H1 (cell line): ENCODE measurements around the gene MAN1C1. TPM values are rescaled to one million over a fixed set of nuclear protein-coding genes. Genes with fewer than 3 reads are reported as not detected.

Experiments
- CTCF ChIA-PET: fragments of 300-600 bp; sonication (Branson Sonifier 250); formaldehyde crosslinking; loops from one replicate; lab custom pipeline; 2021; ENCODE audit not compliant: partially characterized antibody; lab: Charles Lee
- POLR2A ChIA-PET: fragments of 300-600 bp; sonication (Branson Sonifier 250); formaldehyde crosslinking; loops from one replicate; lab custom pipeline; 2021; ENCODE audit warnings: inconsistent platforms; ENCODE audit not compliant: partially characterized antibody; lab: Charles Lee
- DNase-seq, 2 experiments: peaks; one replicate each; pipeline versions ENCODE4 v3.0.0 to v3.0.0-alpha.2; 2010 to 2022; ENCODE audit warnings: low spot score in 2 of 2, low read depth in 1 of 2, mixed read lengths in 1 of 2
- FAIRE-seq: peaks from 2 replicates; lab custom pipeline; 2011; peaks lifted over from hg19 to GRCh38; lab: Jason Lieb, UNC
- H2AFZ ChIP-seq: 2 replicates; pipeline ENCODE4 v1.8.1; 2012; ENCODE audit warnings: low read length, inconsistent platforms
- H2AK5ac ChIP-seq: 2 replicates; pipeline ENCODE4 v1.6.1; 2013; ENCODE audit warnings: low read depth, low read length
- H2BK120ac ChIP-seq: replicated peaks from 2 replicates; pipeline ENCODE3; 2013; ENCODE audit warnings: low read depth, low read length, inconsistent platforms
- H2BK12ac ChIP-seq: 2 replicates; pipeline ENCODE4 v1.6.1; 2013; ENCODE audit warnings: low read depth, low read length
- H2BK15ac ChIP-seq: 2 replicates; pipeline ENCODE4 v1.6.1; 2013; ENCODE audit warnings: low read length
- H2BK20ac ChIP-seq: 2 replicates; pipeline ENCODE4 v1.6.1; 2013; ENCODE audit warnings: low read length
- H2BK5ac ChIP-seq: 2 replicates; pipeline ENCODE4 v1.6.1; 2013; ENCODE audit warnings: low read depth, low read length
- H3K14ac ChIP-seq: 2 replicates; pipeline ENCODE4 v1.6.1; 2013; ENCODE audit warnings: inconsistent platforms; ENCODE audit not compliant: insufficient read length
- H3K18ac ChIP-seq: 2 replicates; pipeline ENCODE4 v1.6.1; 2013; ENCODE audit warnings: low read length; ENCODE audit errors: extremely low read depth
- H3K23ac ChIP-seq: 2 replicates; pipeline ENCODE4 v1.6.1; 2013; ENCODE audit warnings: inconsistent platforms; ENCODE audit not compliant: insufficient read length
- H3K23me2 ChIP-seq: 2 replicates; pipeline ENCODE4 v1.6.1; 2013; ENCODE audit warnings: low read depth, low read length
- H3K27ac ChIP-seq: 2 replicates; pipeline ENCODE4 v1.6.1; 2011; ENCODE audit warnings: low read depth, low read length, inconsistent platforms
- H3K27me3 ChIP-seq, 4 experiments: replicated peaks in 1 of 4; 1 replicate in 1 of 4; 2 replicates in 3 of 4; pipeline versions ENCODE4 v1.6.1 to v1.8.1; 2011 to 2013; ENCODE audit warnings: low read length in 3 of 4, mild to moderate bottlenecking in 3 of 4, inconsistent platforms in 2 of 4, mixed read lengths in 2 of 4, moderate library complexity in 1 of 4; ENCODE audit not compliant: control insufficient read depth in 3 of 4, insufficient read depth in 3 of 4; ENCODE audit errors: extremely low read depth in 1 of 4
- H3K36me3 ChIP-seq, 4 experiments: 2 replicates each; pipeline versions ENCODE4 v1.6.1 to v1.8.1; 2011 to 2013; ENCODE audit warnings: mild to moderate bottlenecking in 4 of 4, low read length in 3 of 4, moderate library complexity in 2 of 4, control low read depth in 1 of 4, inconsistent platforms in 1 of 4; ENCODE audit not compliant: insufficient read depth in 4 of 4, control insufficient read depth in 2 of 4
- H3K4ac ChIP-seq: replicated peaks from 2 replicates; pipeline ENCODE3; 2013; ENCODE audit warnings: low read length, low read depth, mixed read lengths, inconsistent platforms; ENCODE audit not compliant: insufficient read length
- H3K4me1 ChIP-seq, 4 experiments: replicated peaks in 1 of 4; 1 replicate in 1 of 4; 2 replicates in 3 of 4; pipeline versions ENCODE4 v1.6.1 to v1.8.1; 2011 to 2013; ENCODE audit warnings: low read length in 3 of 4, inconsistent platforms in 2 of 4, mixed read lengths in 1 of 4; ENCODE audit not compliant: insufficient read depth in 4 of 4, control insufficient read depth in 3 of 4
- H3K4me2 ChIP-seq, 2 experiments: 2 replicates each; pipeline versions ENCODE4 v1.6.1 to v1.8.1; 2011 to 2013; ENCODE audit warnings: low read depth in 2 of 2, low read length in 2 of 2, control low read depth in 1 of 2, inconsistent platforms in 1 of 2, mild to moderate bottlenecking in 1 of 2; ENCODE audit not compliant: insufficient read depth in 1 of 2
- H3K4me3 ChIP-seq, 4 experiments: fragments of 200-600, 300-600 bp in 1 of 4; sonication (generic), shearing (Covaris generic), sonication (Bioruptor Twin) in 1 of 4; 2 replicates each; pipeline versions ENCODE4 v1.5.1 to v1.8.1; 2011 to 2016; ENCODE audit warnings: low read length in 4 of 4, low read depth in 3 of 4, control low read depth in 2 of 4, inconsistent platforms in 2 of 4, mild to moderate bottlenecking in 2 of 4, mixed read lengths in 1 of 4, moderate library complexity in 1 of 4; ENCODE audit not compliant: insufficient read depth in 2 of 4; ENCODE audit errors: extremely low read depth in 1 of 4
- H3K56ac ChIP-seq: replicated peaks from 2 replicates; pipeline ENCODE3; 2013; ENCODE audit warnings: low read depth, mild to moderate bottlenecking, mixed read lengths, low read length, inconsistent platforms; ENCODE audit not compliant: insufficient read length
- H3K79me1 ChIP-seq: 2 replicates; pipeline ENCODE4 v1.6.1; 2013; ENCODE audit warnings: low read depth, low read length, control low read depth
- H3K79me2 ChIP-seq, 2 experiments: 2 replicates each; pipeline versions ENCODE4 v1.6.1 to v1.8.1; 2012 to 2013; ENCODE audit warnings: low read length in 2 of 2, mild to moderate bottlenecking in 2 of 2, inconsistent platforms in 1 of 2; ENCODE audit not compliant: insufficient read depth in 2 of 2, control insufficient read depth in 1 of 2
- H3K9ac ChIP-seq, 4 experiments: replicated peaks in 1 of 4; 1 replicate in 1 of 4; 2 replicates in 3 of 4; pipeline versions ENCODE4 v1.6.1 to v1.8.1; 2011 to 2013; ENCODE audit warnings: low read depth in 3 of 4, low read length in 3 of 4, control low read depth in 2 of 4, mild to moderate bottlenecking in 2 of 4, moderate library complexity in 2 of 4, inconsistent platforms in 1 of 4; ENCODE audit errors: extremely low read depth in 1 of 4
- H3K9me3 ChIP-seq, 2 experiments: 2 replicates each; pipeline versions ENCODE4 v1.6.1 to v1.8.1; 2012 to 2013; ENCODE audit warnings: mild to moderate bottlenecking in 2 of 2, moderate library complexity in 2 of 2, control low read depth in 1 of 2, inconsistent platforms in 1 of 2, low read depth in 1 of 2, low read length in 1 of 2, mixed read lengths in 1 of 2; ENCODE audit not compliant: insufficient read depth in 2 of 2
- H4K20me1 ChIP-seq, 2 experiments: replicated peaks in 1 of 2; 2 replicates each; pipeline versions ENCODE3 to v1.8.1; 2011 to 2013; ENCODE audit warnings: inconsistent platforms in 2 of 2, low read length in 2 of 2, mild to moderate bottlenecking in 1 of 2; ENCODE audit not compliant: insufficient read depth in 2 of 2, control insufficient read depth in 1 of 2
- H4K5ac ChIP-seq: 2 replicates; pipeline ENCODE4 v1.6.1; 2013; ENCODE audit warnings: low read length, low read depth, mixed read lengths, inconsistent platforms; ENCODE audit not compliant: insufficient read length
- H4K8ac ChIP-seq: 2 replicates; pipeline ENCODE4 v1.8.0; 2013; ENCODE audit warnings: mild to moderate bottlenecking, moderate library complexity, low read length, inconsistent platforms; ENCODE audit not compliant: insufficient read depth; ENCODE audit errors: extremely low read depth
- H4K91ac ChIP-seq: replicated peaks from 2 replicates; pipeline ENCODE3; 2013; ENCODE audit warnings: low read length, mixed read lengths, inconsistent platforms; ENCODE audit not compliant: insufficient read length
- BACH1 ChIP-seq: IDR thresholded peaks from 2 replicates; pipeline ENCODE4 v1.6.1; 2012; ENCODE audit warnings: low read length, improper control_type of control experiment
- CBX5 ChIP-seq: fragments of 300-800, 300-1000 bp; sonication (generic); IDR thresholded peaks from 2 replicates; pipeline ENCODE4 v1.7.1; 2016; ENCODE audit warnings: antibody characterized with exemption, low read length, low read depth
- EZH2 ChIP-seq: fragments of 200-600 bp; sonication (generic); IDR thresholded peaks from 2 replicates; pipeline ENCODE4 v1.7.1; 2012; ENCODE audit warnings: low read depth, mild to moderate bottlenecking, moderate library complexity, low read length, inconsistent platforms; ENCODE audit not compliant: severe bottlenecking
- FOSL1 ChIP-seq: IDR thresholded peaks from 2 replicates; pipeline ENCODE4 v1.6.1; 2011; ENCODE audit warnings: mild to moderate bottlenecking, low read depth, low read length, moderate library complexity; ENCODE audit not compliant: insufficient read depth
- KDM4A ChIP-seq: IDR thresholded peaks from one replicate; pipeline ENCODE4 v1.7.1; 2012; ENCODE audit warnings: low read depth, mild to moderate bottlenecking, moderate library complexity, low read length, inconsistent platforms; ENCODE audit not compliant: severe bottlenecking
- MAFK ChIP-seq: IDR thresholded peaks from 2 replicates; pipeline ENCODE4 v1.6.1; 2012; ENCODE audit warnings: low read depth, mild to moderate bottlenecking, improper control_type of control experiment, low read length
- POLR2AphosphoS5 ChIP-seq: IDR thresholded peaks from 2 replicates; pipeline ENCODE4 v1.6.1; 2011; ENCODE audit warnings: low read depth, low read length
- TEAD4 ChIP-seq: IDR thresholded peaks from 2 replicates; pipeline ENCODE4 v1.6.1; 2012; ENCODE audit warnings: low read depth, low read length, inconsistent platforms, mixed read lengths
- YY1 ChIP-seq: IDR thresholded peaks from 2 replicates; pipeline ENCODE4 v1.6.1; 2011; ENCODE audit warnings: low read depth, mild to moderate bottlenecking, low read length
- WGBS, 2 experiments: shearing (Covaris generic) in 1 of 2; methylation state at CpG; one replicate each; pipeline versions ENCODE4 v1.1.6 to v1.1.7; 2013 to 2015; ENCODE audit warnings: low lambda C conversion rate in 2 of 2, mixed read lengths in 2 of 2, inconsistent platforms in 1 of 2, low coverage in 1 of 2, missing lambda C conversion rate in 1 of 2; ENCODE audit not compliant: insufficient replicate concordance in 2 of 2, insufficient coverage in 1 of 2, insufficient read length in 1 of 2; ENCODE audit errors: extremely low coverage in 1 of 2, missing lambda C conversion rate in 1 of 2; 5-methylcytosine and 5-hydroxymethylcytosine counted together
- polyA plus RNA-seq, 7 experiments: library from polyadenylated mRNA; depleted of rRNA in 3 of 7; stranded (reverse) in 5 of 7; unstranded in 2 of 7; fragments of >200 nt in 5 of 7; fragments of 200-250 nt in 2 of 7; gene quantifications; 1 replicate in 5 of 7; 2 replicates in 1 of 7; 4 replicates in 1 of 7; pipeline versions ENCODE4 v1.2.1 to v1.2.3, GENCODE V29; 2011 to 2013; ENCODE audit warnings: missing spikeins in 2 of 7, mixed read lengths in 2 of 7
- total RNA-seq: library from RNA; stranded (reverse); fragmentation: NEBNext Ultra II Directional; extraction: Animal tissue kit (Norgen Biotek cat#: 25700); gene quantifications from 2 replicates; pipeline ENCODE4 v1.2.1, GENCODE V29; 2021
- TF ChIP-seq, protein P1 (sequence below): IDR thresholded peaks from 2 replicates; pipeline ENCODE4 v1.6.1; 2012; ENCODE audit warnings: inconsistent platforms
- TF ChIP-seq, protein P2 (sequence below): IDR thresholded peaks from 2 replicates; pipeline ENCODE4 v1.6.1; 2012; ENCODE audit warnings: low read length, inconsistent platforms

Gene MAN1C1
- total and polyA plus RNA-seq, 2 of the 8 experiments (the other 6 are each of a cell fraction or from before 2014, with no cell fraction given): 7.8 to 15.2 TPM

DNA sequence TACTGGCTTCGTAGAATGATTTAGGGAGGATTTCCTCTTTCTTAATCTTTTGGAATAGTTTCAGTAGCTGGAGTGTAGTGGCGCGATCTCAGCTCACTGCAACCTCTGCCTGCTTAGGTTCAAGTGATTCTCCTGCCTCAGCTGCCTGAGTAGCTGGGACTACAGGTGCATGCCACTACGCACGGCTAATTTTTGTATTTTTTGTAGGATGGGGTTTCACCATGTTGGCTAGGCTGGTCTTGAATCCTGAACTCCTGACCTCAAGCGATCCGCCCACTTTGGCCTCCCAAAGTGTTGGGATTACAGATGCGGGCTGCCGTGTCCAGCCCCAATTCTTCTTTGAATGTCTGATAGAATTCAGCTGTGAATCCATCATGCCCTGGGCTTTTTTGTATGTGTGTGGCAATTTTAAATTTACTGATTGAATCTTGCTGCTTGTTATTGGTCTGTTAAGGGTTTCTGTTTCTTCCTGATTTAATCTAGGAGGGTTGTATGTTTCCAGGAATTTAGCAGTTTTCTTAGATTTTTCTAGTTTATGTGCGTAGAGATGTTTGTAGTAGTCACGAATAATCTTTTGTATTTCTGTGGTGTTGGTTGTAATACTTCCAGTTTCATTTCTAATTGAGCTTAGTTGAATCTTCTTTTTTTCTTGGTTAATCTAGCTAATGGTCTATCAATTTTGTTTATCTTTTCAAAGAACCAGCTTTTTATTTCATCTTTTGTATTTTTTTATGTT lies 15.3 kb downstream of the MAN1C1 start:
- Histone ChIP-seq H2BK5ac (no peak overlapping the region), H3K18ac (no peak overlapping the region), H2BK15ac (no peak overlapping the region), H3K9me3 (peaks cover 3% of the 10 kb centered on the region in 2 experiments; a peak in 1 of 4 replicates), H3K27ac (no peak overlapping the region), H3K56ac (no peak overlapping the region), H2AFZ (no peak overlapping the region), H2BK12ac (no peak overlapping the region), H3K79me2 (no peaks in the 10 kb centered on the region), H2BK20ac (no peak overlapping the region), H2AK5ac (no peak overlapping the region), H3K79me1 (no peaks in the 10 kb centered on the region), H3K4me1 (no peaks in the 10 kb centered on the region), H3K14ac (no peak overlapping the region), H3K4me3 (no peak overlapping the region), H4K8ac (no peak overlapping the region), H3K4me2 (no peak overlapping the region), H3K27me3 (no peaks in the 10 kb centered on the region), H3K36me3 (no peaks in the 10 kb centered on the region), H3K23me2 (no peaks in the 10 kb centered on the region), H4K5ac (no peak overlapping the region), H3K9ac (no peak overlapping the region), H2BK120ac (no peak overlapping the region), H4K91ac (no peak overlapping the region), H4K20me1 (no peaks in the 10 kb centered on the region), H3K4ac (no peak overlapping the region), H3K23ac (no peak overlapping the region)
- FAIRE-seq (no peak), DNase-seq (peak in 1 of 2 experiments; percentile 27)
- POLR2A ChIA-PET: interaction anchor here (1.6 kb wide), 1 partner anchor 13 kb away, joined by 3 read pairs; no protein-coding TSS in a partner anchor
- WGBS, 2 experiments: 88% methylated on average over 9 of the region's 11 CpGs; no CpG with 5 or more reads in 1 of the 2 experiments
- TF ChIP-seq FOSL1 (no peak), KDM4A (no peak), CBX5 (no peak), MAFK (no peak), TEAD4 (no peak), BACH1 (no peak), EZH2 (no peak), YY1 (no peak), POLR2AphosphoS5 (no peak)
- TF ChIP-seq, protein P1, sequence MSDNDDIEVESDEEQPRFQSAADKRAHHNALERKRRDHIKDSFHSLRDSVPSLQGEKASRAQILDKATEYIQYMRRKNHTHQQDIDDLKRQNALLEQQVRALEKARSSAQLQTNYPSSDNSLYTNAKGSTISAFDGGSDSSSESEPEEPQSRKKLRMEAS: no peak
- TF ChIP-seq, protein P2, sequence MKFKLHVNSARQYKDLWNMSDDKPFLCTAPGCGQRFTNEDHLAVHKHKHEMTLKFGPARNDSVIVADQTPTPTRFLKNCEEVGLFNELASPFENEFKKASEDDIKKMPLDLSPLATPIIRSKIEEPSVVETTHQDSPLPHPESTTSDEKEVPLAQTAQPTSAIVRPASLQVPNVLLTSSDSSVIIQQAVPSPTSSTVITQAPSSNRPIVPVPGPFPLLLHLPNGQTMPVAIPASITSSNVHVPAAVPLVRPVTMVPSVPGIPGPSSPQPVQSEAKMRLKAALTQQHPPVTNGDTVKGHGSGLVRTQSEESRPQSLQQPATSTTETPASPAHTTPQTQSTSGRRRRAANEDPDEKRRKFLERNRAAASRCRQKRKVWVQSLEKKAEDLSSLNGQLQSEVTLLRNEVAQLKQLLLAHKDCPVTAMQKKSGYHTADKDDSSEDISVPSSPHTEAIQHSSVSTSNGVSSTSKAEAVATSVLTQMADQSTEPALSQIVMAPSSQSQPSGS: no peak
- CTCF ChIA-PET: interaction anchor here (0.6 to 1.6 kb wide), 7 partner anchors 9 to 784 kb away, joined by 3 to 5 read pairs (median 3); no protein-coding TSS in a partner anchor
